ENCODE measurements around the gene GZMM.
A peak's percentile ranks its signal among the peaks of the same experiment; 100 is the strongest.

The GZMM gene

DNA sequence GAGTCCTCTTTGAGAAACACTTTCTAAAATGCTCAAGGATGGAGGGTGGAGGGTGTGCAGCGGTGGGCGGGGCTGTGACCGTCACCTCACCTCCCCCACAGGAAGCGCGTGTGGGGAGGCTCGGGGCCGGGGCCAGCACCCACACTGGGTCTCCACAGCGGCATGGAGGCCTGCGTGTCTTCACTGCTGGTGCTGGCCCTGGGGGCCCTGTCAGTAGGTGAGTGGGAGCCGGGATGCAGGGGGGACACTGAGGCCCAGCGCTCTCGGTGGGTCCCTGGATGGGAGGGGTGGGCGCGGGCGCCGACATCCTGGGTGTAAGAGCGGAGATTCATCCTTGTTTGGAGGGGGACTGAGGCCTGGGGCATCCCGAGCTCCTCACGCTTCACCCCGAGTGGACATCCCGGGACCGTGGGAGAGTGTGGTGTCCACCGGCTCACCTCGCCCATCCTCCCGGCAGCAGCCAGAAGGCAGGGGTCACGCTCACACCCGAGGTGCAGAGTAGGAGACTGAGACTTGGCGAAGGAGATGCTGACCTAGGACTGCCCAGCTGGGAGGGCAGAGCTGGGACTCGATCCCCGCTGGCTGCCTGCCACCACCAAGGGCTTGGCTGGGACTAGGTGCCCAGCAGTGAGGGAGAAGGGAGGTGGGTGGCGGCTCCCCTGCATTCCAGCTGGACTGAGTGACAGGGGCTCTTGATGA lies at the start of gene GZMM:
TSS of gene GZMM (plus strand) at position 144 of the 699 bp plus-strand sequence. CDS start at position 163, 19 bp downstream.
- DNase-seq (ENCODE audit: low read depth in 2 of 2) = no peak

- no peak for DNase-seq (ENCODE audit: low read depth in 2 of 2)
These were observed 49.4 kb upstream of the GZMM start for GRCh38 chr19:494171-495080.

GRCh38 chr19:495081-495401 lies 48.8 kb upstream of the GZMM start:
- DNase-seq (ENCODE audit: low read depth in 2 of 2) = no peak

DNA sequence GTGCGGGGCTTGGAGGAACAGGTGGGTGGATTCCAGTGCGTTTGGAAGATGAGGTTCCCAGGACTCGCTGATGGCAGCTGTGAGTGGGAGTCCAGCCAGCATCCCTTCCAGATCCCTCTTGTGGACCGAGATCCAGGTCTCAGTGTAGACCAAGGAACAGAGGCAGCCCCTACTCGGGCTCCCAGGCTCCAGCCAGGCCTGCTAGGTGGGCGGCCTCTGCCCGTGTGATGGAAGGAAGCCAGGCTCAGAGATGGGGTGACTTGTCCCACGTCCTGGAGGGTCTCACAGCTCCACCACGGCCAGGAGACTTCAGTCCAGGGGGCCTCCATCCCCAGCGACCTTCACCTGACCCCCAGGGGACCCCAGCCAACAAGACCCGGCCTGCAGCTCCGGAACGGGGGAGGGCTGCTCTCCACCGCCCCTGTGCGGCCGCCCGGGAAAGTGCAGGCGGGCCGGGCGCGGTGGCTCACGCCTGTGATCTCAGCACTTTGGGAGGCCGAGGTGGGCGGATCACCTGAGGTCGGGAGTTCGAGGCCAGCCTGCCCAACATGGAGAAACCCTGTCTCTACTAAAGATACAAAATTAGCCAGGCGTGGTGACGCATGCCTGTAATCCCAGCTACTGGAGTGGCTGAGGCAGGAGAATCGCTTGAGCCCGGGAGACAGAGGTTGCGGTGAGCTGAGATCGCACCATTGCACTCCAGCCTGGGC lies 48.3 kb upstream of the GZMM start:
- no peak for DNase-seq (ENCODE audit: low read depth in 2 of 2)

DNA sequence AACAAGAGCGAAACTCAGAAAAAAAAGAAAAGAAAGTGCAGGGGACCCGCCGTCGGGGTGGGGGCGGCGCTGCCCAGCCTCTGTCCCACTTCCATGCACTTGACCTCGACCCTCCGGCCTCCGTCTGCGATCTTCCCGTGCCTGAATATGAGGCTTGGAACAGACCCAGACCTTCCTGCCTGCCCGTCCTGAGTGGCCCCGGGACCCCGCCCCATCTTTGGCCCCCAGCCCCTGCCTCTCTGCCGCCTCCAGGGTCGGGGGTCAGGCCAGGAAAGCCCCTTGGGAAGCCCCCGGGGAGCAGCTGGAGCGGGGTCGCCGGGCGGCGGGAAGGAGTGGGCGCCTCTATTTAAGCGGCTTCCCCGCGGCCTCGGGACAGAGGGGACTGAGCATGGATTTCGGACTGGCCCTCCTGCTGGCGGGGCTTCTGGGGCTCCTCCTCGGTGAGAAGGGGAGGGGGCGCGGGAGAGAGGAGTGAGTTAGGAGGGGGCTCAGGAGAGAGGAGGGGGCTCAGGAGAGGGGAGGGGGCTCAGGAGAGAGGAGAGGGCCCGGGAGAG lies 47.7 kb upstream of the GZMM start, which contains the start of gene MADCAM1:
TSS of gene MADCAM1 (plus strand) at position 375 of the 554 bp plus-strand sequence. CDS start at position 389, 14 bp downstream.
- DNase-seq (ENCODE audit: low read depth in 2 of 2) = no peak

- no peak for DNase-seq (ENCODE audit: low read depth in 2 of 2)
These were observed 46.9 kb upstream of the GZMM start for GRCh38 chr19:496986-497385.

DNA sequence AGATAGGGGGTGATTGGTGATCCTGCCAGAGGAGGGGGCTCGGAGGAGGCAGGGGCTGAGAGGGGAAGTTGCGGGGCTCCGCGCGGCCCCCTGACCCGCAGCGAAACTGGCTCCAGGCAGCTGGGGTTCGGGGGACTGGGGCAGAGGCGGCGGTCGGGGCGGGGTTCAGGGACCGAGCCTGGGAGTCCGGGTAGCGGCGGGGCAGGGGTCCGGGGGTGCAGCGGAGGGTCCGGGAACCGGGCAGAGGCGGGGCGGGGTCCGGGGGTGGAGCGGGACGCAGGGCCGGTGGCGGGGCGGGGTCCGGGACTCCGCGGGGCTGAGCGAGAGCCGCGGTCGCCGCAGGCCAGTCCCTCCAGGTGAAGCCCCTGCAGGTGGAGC lies 46.4 kb upstream of the GZMM start:
- DNase-seq (ENCODE audit: low read depth in 2 of 2) = no peak

DNA sequence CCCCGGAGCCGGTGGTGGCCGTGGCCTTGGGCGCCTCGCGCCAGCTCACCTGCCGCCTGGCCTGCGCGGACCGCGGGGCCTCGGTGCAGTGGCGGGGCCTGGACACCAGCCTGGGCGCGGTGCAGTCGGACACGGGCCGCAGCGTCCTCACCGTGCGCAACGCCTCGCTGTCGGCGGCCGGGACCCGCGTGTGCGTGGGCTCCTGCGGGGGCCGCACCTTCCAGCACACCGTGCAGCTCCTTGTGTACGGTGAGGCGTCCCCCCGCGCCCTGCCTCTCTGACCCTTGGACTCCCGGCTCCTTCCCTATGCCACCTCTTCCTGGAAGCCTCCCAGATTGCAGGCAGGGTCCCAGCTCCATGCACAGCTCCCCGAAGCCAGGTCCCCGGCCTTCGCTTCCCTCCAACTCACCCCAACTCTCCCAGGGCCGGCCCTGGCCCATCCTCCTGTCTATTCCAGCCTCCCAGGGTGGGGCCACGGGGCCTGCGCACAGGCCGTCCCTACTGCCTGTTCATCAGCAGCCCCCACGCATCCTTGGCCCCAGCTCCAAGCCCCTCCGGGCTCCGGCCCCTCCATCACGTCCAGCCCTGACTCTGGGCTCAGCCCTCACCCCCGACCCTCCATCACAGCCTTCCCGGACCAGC lies 45.9 kb upstream of the GZMM start:
- no peak for DNase-seq (ENCODE audit: low read depth in 2 of 2)

GRCh38 chr19:498511-498891 lies 45.4 kb upstream of the GZMM start:
- DNase-seq (ENCODE audit: low read depth in 2 of 2) = no peak

DNA sequence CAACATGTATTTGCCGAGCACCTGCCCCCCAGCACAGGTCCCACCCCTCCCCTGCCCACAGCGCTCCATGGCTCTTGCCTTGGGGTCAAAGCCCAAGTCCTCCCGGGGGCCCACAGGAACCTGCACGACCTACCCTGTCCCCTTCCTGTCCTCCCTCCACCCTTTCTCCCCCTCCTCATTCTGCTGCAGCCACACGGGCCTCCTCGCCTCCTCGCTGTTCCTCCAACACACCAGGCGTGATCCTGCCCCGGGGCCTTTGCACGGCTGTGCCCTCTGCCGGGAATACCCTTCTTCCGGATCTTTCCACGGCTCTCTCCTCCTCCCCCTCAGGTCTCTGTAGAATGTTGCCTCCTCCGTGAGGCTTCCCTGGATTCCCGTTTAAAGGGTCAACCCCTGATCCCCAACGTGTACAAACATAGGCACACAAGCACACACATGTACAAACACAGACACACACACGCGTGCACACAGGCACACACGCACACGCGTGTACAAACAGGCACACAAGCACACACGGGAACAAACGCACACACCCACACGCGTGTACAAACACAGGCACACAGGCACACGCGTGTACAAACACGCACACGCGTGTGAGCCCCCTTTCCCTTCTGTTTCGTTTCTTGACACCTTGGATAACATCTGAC lies 44.8 kb upstream of the GZMM start:
- DNase-seq (ENCODE audit: low read depth in 2 of 2) = no peak

- no peak for DNase-seq (ENCODE audit: low read depth in 2 of 2)
These were observed 42.2 kb upstream of the GZMM start for GRCh38 chr19:501646-502045.

DNA sequence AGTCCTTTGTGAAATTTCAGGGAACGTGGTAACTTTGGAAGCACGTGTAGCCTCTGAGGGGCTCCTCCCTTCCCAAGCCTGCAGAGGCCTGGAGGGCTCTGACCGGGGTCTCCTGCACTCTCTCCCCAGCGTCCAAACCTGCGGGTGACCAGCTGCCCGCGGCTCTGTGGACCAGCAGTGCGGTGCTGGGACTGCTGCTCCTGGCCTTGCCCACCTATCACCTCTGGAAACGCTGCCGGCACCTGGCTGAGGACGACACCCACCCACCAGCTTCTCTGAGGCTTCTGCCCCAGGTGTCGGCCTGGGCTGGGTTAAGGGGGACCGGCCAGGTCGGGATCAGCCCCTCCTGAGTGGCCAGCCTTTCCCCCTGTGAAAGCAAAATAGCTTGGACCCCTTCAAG lies 39.2 kb upstream of the GZMM start:
- no peak for DNase-seq (ENCODE audit: low read depth in 2 of 2)

DNA sequence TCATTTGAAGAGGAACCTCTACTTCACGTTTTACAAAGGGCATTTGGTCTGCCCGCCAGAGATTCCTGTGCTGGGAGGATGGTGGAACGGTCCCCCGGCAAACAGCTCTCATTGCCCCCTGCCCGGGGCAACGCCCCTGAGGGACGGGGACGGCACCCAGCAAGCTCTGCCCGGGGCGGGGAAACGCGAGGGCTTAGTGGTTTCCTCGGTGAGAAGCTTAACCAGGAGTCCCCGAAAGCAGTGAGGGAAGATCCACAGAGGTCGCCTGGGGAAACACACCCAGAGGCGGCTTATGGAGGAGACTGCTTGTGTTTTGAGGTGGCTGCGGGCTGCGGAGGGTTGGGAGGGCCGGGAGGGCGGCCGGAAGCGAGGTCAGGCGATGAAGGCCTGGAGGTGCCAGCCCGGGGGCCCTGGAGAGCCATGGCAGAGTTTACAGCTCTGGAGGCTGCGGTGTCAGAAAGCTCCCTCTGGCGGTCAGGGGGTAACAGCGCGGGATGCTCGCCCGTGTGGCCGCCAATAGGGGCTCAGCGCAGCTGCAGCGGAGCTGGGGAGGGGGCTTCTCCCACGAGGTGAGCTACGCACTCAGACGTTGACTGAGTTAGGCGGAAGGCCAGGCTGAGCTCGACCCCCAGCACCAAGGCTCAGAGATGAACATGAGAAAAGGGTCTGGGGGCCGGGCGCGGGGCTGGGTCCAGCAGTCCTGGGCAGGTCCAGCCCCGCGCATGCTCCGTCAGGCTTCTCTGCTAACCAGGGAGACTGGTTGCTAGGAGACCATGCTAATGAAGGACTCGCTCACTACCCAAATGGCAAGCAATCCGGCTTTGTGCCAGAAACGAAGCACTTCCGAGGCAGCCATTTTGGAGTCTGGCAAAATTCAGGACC lies 37.2 kb upstream of the GZMM start:
- peak; percentile 100 for DNase-seq (ENCODE audit: low read depth in 2 of 2)

- DNase-seq (ENCODE audit: low read depth in 2 of 2) = peak in 1 of 2 experiments; percentile 42
These were observed 36.3 kb upstream of the GZMM start, which contains the start of gene TPGS1 for GRCh38 chr19:507286-508203. TPGS1 (plus strand) TSS chr19:507497; CDS start chr19:507507, 10 bp downstream.

DNA sequence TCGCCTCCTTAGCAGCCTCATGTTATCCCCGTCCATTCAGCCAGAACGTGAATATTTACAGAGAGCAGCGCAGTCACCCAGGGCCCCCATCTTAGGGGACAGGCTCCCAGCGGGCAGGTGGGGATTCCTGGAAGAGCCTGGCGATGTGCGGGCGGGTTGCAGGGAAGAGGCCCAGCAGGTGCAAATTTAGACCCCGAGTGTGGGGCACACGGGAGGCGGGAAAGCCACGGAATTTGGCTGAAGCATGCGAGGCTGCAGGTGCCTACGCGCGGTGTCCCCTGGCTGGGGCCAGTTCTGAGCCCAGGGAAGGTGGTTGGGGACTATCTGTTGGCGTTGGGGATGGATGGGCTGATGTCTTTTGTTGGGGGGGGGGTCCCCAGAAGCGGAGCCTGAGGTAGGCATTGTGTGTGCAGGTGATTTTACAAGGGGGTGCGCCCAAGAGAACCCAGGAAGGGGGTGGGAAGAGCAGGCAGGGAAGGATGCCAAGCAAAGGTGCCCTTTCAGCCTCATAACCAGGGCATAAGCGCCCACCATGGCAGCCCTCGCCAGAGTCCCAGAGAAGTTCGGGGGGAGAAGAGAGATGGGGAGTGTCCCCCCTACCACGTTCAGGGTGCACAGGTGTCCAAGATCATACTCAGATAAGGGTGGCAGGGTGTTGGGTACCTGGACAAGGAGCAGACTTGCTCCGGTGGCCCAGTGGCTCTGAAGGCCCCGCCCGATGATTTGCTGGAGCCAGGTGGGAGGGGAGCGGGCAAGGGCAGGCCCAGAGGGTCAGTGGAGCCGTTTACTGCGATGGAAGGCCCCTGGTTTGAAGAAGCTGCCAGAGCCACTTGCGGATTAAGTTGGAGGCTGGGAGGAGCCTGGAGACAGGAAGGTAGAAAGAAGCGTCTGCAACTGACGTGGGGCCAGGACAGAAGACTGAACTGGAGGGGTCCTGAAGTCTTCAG lies 35.4 kb upstream of the GZMM start:
- DNase-seq (ENCODE audit: low read depth in 2 of 2) = no peak

GRCh38 chr19:510606-511100 lies 33.2 kb upstream of the GZMM start:
- DNase-seq (ENCODE audit: low read depth in 2 of 2) = peak; percentile 76 to 78

DNA sequence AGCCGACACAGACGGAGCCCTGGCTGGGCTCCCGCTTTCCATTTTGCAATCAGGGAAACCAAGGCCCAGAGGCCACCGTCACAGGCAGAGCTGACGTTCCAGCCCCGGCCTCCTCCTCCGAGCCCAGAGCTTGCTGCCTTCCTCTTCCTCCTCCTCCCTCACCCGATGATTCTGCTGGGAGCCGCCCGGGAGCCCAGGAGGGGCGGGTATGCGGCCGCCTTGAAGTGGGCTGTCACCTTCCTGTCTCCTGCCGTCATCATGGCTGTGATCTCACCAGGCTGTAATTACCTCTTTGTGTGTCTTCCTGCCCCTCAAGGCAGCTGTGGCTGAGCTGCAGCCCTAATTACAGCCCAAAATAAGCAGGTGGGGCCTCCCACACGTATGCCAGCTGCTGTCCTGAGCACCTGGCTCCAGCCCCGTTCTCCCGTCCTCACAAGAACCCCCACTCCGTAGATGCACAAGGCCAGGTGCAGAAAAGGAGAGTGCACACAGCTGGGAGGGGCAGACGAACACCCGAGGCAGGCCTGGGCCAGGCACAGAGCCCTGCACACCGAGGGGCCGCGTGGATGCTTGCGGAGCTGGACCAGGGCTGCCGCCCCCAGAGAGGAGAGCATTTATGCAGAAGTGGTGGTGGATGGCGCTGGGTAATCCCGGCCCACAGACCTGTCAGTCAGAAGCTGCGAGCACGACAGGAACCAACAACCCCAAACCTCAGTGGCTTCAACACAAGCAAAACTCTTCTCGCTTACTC lies 32.6 kb upstream of the GZMM start:
- DNase-seq (ENCODE audit: low read depth in 2 of 2) = peak in 1 of 2 experiments; percentile 40
